HAP-1 (cell line): ENCODE results near the gene LGMN.

Source experiments
- DNase-seq, 2 experiments: peaks; one replicate each; pipeline ENCODE4 v3.0.0-alpha.2; 2016 to 2020; ENCODE audit warnings: low spot score in 2 of 2
- H3K27me3 ChIP-seq: fragments of 250-450 bp; sonication (Bioruptor Pico); 2 replicates; pipeline ENCODE4 v1.5.1; 2020; ENCODE audit warnings: low read depth, mild to moderate bottlenecking, moderate library complexity
- H3K36me3 ChIP-seq: fragments of 250-450 bp; sonication (Bioruptor Pico); replicated peaks from 2 replicates; pipeline ENCODE4 v1.5.1; 2020; ENCODE audit warnings: mild to moderate bottlenecking
- H3K4me1 ChIP-seq: fragments of 250-450 bp; sonication (Bioruptor Pico); 2 replicates; pipeline ENCODE4 v1.5.1; 2020; ENCODE audit warnings: mild to moderate bottlenecking
- H3K4me3 ChIP-seq: fragments of 250-450 bp; sonication (Bioruptor Pico); 2 replicates; pipeline ENCODE4 v1.5.1; 2020; ENCODE audit warnings: mild to moderate bottlenecking, moderate library complexity
- H3K9me3 ChIP-seq: fragments of 250-450 bp; sonication (Bioruptor Pico); 2 replicates; pipeline ENCODE4 v1.5.1; 2020; ENCODE audit warnings: mild to moderate bottlenecking, moderate library complexity
- in situ Hi-C: fragments of 300-500 bp; cut with MboI; formaldehyde crosslinking; loops from 3 replicates; pipeline ENCODE4 v1.14.3; 2020; ENCODE audit warnings: low sequenced_read_pairs, inconsistent platforms, mixed read lengths

The LGMN gene

GRCh38 chr14:92677087-92677668, 71.2 kb downstream of the LGMN start:
- DNase-seq, result no peak
- H3K36me3 ChIP-seq, result no peaks in the 10 kb centered on the region
- in situ Hi-C loops, result loop anchor here (25.0 kb wide), 1 partner anchor 540 kb away; no protein-coding TSS in a partner anchor
- no peaks in the 10 kb centered on the region for H3K9me3 ChIP-seq
- no peak overlapping the region for H3K4me3 ChIP-seq
- no peaks in the 10 kb centered on the region for H3K27me3 ChIP-seq
- H3K4me1 ChIP-seq, result no peaks in the 10 kb centered on the region

DNA sequence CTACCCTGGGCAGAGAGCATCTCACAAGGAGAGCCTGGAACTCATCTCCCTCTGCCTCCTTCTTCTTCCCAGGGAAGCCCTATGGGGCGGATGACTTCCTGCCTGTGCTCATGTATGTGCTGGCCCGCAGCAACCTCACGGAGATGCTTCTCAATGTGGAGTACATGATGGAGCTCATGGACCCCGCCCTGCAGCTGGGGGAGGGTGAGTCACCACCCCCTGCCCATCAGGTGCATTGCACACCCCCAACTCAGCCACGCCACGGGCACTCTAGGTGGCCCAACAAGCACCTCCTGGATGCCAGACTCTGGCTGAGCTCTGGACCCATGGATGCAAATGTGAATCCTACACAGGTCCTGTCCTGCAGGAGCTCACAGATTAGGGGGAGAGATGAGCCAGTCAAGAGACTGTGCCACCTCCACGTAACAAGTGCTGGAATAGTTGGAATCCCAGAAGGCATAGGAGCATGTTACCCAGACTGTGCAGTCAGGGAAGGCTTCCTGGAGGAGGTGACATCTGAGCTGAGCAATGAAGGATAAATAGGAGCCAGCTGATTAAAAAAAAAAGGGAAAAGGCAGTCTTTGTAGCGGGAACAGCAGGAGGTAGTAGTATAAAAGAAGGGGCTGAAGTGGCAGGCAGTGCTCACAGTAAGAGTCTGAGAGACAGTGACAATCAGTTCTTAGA, 71.9 kb downstream of the LGMN start:
- Histone ChIP-seq H3K4me3 (no peak overlapping the region), H3K27me3 (no peaks in the 10 kb centered on the region), H3K9me3 (no peaks in the 10 kb centered on the region), H3K36me3 (no peaks in the 10 kb centered on the region), H3K4me1 (no peaks in the 10 kb centered on the region)
- DNase-seq, result no peak
- in situ Hi-C loops, result loop anchor here (25.0 kb wide), 1 partner anchor 539 kb away; no protein-coding TSS in a partner anchor

DNA sequence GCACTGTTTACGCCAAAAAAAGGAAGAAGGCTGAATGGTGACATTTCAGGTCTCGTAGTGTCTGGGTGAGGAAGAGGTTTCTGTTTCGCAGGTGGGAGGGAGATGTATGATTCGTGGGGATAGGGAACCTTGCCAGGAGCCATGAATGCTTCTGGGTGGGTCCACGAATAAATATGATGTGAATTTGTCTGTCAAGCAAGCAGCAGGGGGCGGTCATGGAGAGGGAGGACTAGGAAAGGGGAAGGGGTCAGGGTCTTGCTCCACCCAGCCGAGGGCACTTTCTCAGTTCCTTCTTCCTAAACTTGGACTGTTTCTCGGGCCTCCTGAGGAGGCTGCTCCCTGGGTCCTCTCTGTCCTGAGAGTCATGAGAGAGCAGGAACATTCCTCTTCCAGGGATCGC, 72.5 kb downstream of the LGMN start:
- Histone ChIP-seq H3K4me3 (no peak overlapping the region), H3K27me3 (no peaks in the 10 kb centered on the region), H3K36me3 (no peaks in the 10 kb centered on the region), H3K9me3 (no peaks in the 10 kb centered on the region), H3K4me1 (no peaks in the 10 kb centered on the region)
- in situ Hi-C loops, result loop anchor here (25.0 kb wide), 1 partner anchor 539 kb away; no protein-coding TSS in a partner anchor
- no peak for DNase-seq

GRCh38 chr14:92675421-92675820, 73.0 kb downstream of the LGMN start:
- in situ Hi-C loops, result loop anchor here (25.0 kb wide), 1 partner anchor 538 kb away; no protein-coding TSS in a partner anchor
- Histone ChIP-seq H3K4me1 (no peaks in the 10 kb centered on the region), H3K9me3 (no peaks in the 10 kb centered on the region), H3K4me3 (no peak overlapping the region), H3K36me3 (no peaks in the 10 kb centered on the region), H3K27me3 (no peaks in the 10 kb centered on the region)
- no peak for DNase-seq

DNA sequence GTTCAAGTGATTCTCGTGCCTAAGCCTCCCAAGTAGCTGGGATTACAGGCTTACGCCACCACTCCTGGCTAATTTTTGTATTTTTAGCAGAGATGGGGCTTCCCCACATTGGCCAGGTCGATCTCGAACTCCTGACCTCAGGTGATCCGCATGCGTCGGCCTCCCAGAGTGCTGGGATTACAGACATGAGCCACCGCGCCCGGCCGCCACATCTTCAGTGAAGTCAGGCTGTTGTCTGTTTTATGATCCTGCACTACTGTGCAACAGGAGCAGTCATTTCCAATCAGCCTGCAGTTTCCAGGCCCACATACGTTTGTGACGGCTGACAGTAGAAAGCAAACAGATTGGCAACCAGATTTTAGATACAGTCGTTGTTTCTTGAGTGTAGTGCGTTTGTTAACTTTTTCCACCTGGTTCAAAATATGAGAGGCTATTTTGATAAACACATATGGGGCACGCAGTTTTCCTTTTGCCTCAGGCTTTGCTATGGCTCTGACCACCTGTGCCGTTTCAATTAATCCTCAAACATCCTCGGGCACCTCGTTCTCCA, 74.8 kb downstream of the LGMN start:
- H3K4me1 ChIP-seq, result no peaks in the 10 kb centered on the region
- no peaks in the 10 kb centered on the region for H3K27me3 ChIP-seq
- no peaks in the 10 kb centered on the region for H3K9me3 ChIP-seq
- no peak for DNase-seq
- H3K4me3 ChIP-seq, result no peak overlapping the region
- no peaks in the 10 kb centered on the region for H3K36me3 ChIP-seq
- in situ Hi-C loops, result no loop called here

DNA sequence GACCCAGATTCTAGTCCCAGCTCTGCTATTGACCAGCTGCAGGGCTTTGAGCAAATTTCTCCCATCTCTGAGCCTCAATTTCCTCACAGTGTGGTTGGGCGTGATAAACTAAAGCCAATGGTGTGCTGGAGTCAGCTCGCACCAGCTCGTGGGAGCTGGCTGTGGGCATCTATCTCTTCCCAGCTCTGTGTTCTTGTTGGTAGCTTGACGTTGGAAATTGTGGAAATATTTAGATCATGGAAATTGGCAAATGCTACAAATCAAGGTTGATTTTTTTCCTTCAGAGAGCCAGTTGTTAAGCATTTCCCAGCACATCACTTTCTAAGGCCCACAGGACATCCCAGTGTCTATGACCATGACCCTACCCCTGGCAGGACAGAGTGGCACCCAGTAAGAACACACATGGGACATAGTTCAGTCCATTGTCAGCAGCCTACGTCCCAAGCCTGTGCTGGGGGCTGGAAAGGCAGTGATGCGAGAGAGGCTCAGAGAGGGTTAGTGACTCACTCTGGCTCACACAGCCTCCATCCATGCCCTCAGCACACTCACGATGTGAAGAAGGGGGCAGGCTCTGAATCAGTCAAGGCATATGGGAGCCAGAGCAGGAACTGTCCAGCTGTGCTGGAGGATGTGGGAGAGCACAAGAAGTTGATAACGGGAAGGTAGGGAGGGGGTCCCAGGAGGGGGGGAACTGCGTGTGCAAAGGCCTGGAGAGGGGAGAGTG, 77.6 kb downstream of the LGMN start:
- in situ Hi-C loops, result no loop called here
- no peaks in the 10 kb centered on the region for H3K27me3 ChIP-seq
- H3K4me1 ChIP-seq, result no peaks in the 10 kb centered on the region
- no peaks in the 10 kb centered on the region for H3K9me3 ChIP-seq
- no peak overlapping the region for H3K4me3 ChIP-seq
- DNase-seq, result no peak
- H3K36me3 ChIP-seq, result no peaks in the 10 kb centered on the region

DNA sequence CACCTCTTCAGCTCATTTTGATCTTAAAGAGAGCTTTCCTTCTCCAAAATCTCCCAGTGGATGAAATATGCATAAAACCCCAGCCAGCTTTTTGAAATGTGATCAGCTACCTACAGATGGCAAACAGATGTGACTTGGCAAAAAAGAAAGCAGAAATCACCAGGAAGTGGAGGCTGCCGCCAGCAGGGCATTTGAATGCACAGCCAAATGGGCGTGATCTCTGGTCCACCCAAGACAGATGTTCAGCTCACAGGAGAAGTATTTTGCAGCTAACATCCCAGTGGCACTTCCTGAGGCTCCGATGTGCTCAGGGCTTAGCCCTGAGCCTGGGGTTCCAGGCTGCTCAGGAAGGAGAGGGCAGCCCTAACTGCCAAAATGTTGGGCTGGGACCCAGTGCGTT, 78.3 kb downstream of the LGMN start:
- no peaks in the 10 kb centered on the region for H3K9me3 ChIP-seq
- no peak for DNase-seq
- H3K4me3 ChIP-seq, result no peak overlapping the region
- H3K4me1 ChIP-seq, result no peaks in the 10 kb centered on the region
- no peaks in the 10 kb centered on the region for H3K36me3 ChIP-seq
- in situ Hi-C loops, result no loop called here
- no peaks in the 10 kb centered on the region for H3K27me3 ChIP-seq

DNA sequence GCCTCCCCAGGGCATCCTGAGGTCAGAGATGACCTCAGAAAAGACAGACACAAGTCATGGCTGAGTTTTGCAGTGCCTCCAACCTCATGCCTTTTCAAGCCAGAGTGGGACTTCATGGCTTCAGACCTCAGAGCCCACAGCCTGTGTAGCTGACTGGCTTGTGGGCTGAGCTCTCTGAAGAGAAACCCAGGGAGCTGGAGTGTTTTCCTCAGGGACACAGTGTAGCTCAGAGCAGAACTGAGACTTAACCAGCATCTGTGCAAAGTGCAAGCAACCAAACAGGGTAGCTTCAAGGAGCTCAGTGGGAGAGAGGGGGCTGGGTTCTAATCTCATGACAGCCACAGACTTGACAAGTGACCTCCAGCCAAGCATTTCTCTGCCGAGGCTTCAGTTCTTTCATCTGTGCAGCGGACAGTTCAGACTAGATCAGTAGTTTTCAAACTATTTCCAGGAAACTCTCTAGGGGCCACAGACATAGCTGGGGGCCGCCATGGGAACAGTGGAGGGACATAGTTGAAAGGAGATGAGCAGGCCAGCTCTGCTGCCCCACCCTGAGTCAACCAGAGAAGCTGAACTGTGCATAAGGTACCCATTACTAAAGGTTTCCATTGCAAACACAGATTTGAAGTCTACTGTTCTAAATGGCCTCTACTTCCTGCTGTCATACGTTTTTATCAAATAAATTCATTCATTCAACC, 80.0 kb downstream of the LGMN start:
- Histone ChIP-seq H3K36me3 (no peaks in the 10 kb centered on the region), H3K4me1 (no peaks in the 10 kb centered on the region), H3K9me3 (no peaks in the 10 kb centered on the region), H3K4me3 (no peak overlapping the region), H3K27me3 (no peaks in the 10 kb centered on the region)
- DNase-seq, result no peak
- in situ Hi-C loops, result no loop called here

DNA sequence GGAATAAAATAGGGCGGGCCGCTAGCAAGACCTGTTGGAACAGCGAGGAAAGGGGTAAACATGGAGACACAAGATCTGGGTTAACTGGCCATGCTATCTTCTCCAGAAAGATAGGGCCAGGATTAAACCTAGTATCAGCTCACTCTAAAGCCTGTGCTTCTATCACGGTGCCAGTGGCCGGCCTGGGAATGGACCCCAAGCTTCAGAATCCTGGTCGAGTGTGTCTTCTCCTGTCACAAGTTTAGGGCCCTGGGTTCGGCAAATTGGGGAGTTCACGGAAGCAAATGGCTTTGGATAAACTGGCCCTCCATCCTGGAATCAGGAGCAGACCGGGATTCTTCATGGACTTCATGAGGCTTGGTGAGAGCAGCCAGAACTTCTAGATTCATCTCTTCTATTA, 82.2 kb downstream of the LGMN start:
- Histone ChIP-seq H3K4me3 (no peak overlapping the region), H3K27me3 (no peaks in the 10 kb centered on the region), H3K4me1 (no peaks in the 10 kb centered on the region), H3K36me3 (no peaks in the 10 kb centered on the region), H3K9me3 (no peaks in the 10 kb centered on the region)
- no peak for DNase-seq
- in situ Hi-C loops, result no loop called here

- H3K4me3 ChIP-seq, result no peak overlapping the region
- no peak for DNase-seq
- H3K36me3 ChIP-seq, result no peaks in the 10 kb centered on the region
- no peaks in the 10 kb centered on the region for H3K4me1 ChIP-seq
- in situ Hi-C loops, result no loop called here
- H3K9me3 ChIP-seq, result no peaks in the 10 kb centered on the region
- no peaks in the 10 kb centered on the region for H3K27me3 ChIP-seq
These were observed 82.7 kb downstream of the LGMN start for GRCh38 chr14:92665661-92666110.

DNA sequence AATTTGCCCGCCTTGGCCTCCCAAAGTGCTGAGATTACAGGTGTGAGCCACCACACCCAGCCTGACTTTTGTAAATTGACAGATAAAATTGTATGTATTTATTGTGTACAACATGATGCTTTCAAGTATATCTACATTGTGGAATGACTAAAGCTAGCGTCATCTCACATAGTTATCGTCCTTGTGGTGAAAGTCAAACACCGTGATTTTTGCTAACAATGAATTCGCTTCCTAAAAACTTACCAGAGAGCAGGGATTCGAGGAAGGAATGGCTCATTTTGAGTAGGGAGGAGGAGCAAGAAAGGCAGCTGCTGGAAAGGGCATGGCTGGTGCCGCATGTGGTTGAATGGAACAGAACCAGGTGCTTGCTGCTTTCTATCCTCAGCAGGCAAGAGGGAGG, 85.4 kb downstream of the LGMN start:
- Histone ChIP-seq H3K36me3 (no peaks in the 10 kb centered on the region), H3K27me3 (no peaks in the 10 kb centered on the region), H3K4me3 (no peak overlapping the region), H3K9me3 (no peaks in the 10 kb centered on the region), H3K4me1 (no peaks in the 10 kb centered on the region)
- DNase-seq, result no peak
- in situ Hi-C loops, result no loop called here

GRCh38 chr14:92660571-92660970, 87.9 kb downstream of the LGMN start:
- Histone ChIP-seq H3K4me1 (no peaks in the 10 kb centered on the region), H3K4me3 (no peak overlapping the region), H3K27me3 (no peaks in the 10 kb centered on the region), H3K36me3 (no peaks in the 10 kb centered on the region), H3K9me3 (no peaks in the 10 kb centered on the region)
- no peak for DNase-seq
- in situ Hi-C loops, result no loop called here

- no peak for DNase-seq
- no peaks in the 10 kb centered on the region for H3K4me1 ChIP-seq
- no peaks in the 10 kb centered on the region for H3K9me3 ChIP-seq
- no peaks in the 10 kb centered on the region for H3K27me3 ChIP-seq
- no peaks in the 10 kb centered on the region for H3K36me3 ChIP-seq
- no peak overlapping the region for H3K4me3 ChIP-seq
- in situ Hi-C loops, result no loop called here
These were observed 88.5 kb downstream of the LGMN start for GRCh38 chr14:92659765-92660561.
